Keratinocyte (primary cell): ENCODE data around the gene MFSD1.
A peak's percentile ranks its signal among the peaks of the same experiment; 100 is the strongest.

Source experiments
- CTCF ChIP-seq, 3 experiments: IDR thresholded peaks in 1 of 3; conservative IDR thresholded peaks in 1 of 3; optimal IDR thresholded peaks in 1 of 3; 2 replicates in 2 of 3; 3 replicates in 1 of 3; pipeline versions ENCODE3 to v1.5.1; 2011; ENCODE audit warnings: low read length in 3 of 3, mild to moderate bottlenecking in 3 of 3, moderate library complexity in 2 of 3, control low read depth in 1 of 3, inconsistent platforms in 1 of 3; ENCODE audit not compliant: insufficient read depth in 2 of 3; ENCODE audit errors: extremely low read depth in 1 of 3
- EZH2 ChIP-seq: IDR thresholded peaks from one replicate; pipeline ENCODE4 v1.6.1; 2012; ENCODE audit warnings: inconsistent platforms, mild to moderate bottlenecking, low read length, moderate library complexity

GRCh38 chr3:158789592-158789991 is 12.3 kb upstream of the MFSD1 start:
- TF ChIP-seq CTCF (optimal IDR thresholded peaks at IDR 0.05 in 1 of 3, IDR thresholded peaks at IDR 0.05 in 1 of 3, conservative IDR thresholded peaks at IDR 0.05 in 1 of 3; ENCODE audit: extremely low read depth in 1 of 3, insufficient read depth in 2 of 3, low read length in 3 of 3) (peak in 1 of 3 experiments; percentile 29), EZH2 (no peak)
